ENCODE measurements around the gene ENTHD1.

ENTHD1 gene

GRCh38 chr22:39731481-39731880 is 162.1 kb downstream of the ENTHD1 start:
- no peaks in the 10 kb centered on the region for H3K9me2 ChIP-seq (ENCODE audit: low read depth, low read length)
- peaks cover 8% of the 10 kb centered on the region; the same call in 1 of the 2 replicates for H3K27me3 ChIP-seq (ENCODE audit: insufficient read depth, low read length)
- H2AFZ ChIP-seq (ENCODE audit: low read length): no peak overlapping the region

GRCh38 chr22:39729141-39729934 is 164.2 kb downstream of the ENTHD1 start:
- H2AFZ ChIP-seq (ENCODE audit: low read length): no peak overlapping the region
- peaks cover 8% of the 10 kb centered on the region; the same call in 1 of the 2 replicates for H3K27me3 ChIP-seq (ENCODE audit: insufficient read depth, low read length)
- H3K36me3 ChIP-seq (ENCODE audit: insufficient read depth, low read length): no peaks in the 10 kb centered on the region
- H3K4me2 ChIP-seq (ENCODE audit: low read length): no peak overlapping the region
- no peaks in the 10 kb centered on the region for H3K9me2 ChIP-seq (ENCODE audit: low read depth, low read length)
- no peak overlapping the region for H3K9ac ChIP-seq (ENCODE audit: low read length)
- no peaks in the 10 kb centered on the region for H3K79me2 ChIP-seq (ENCODE audit: insufficient read depth, low read length)
- no peaks in the 10 kb centered on the region for H3K4me1 ChIP-seq (ENCODE audit: insufficient read depth, low read length, severe bottlenecking)
- no peaks in the 10 kb centered on the region for H3F3A ChIP-seq (ENCODE audit: insufficient read depth, low read length)
- TF ChIP-seq EZH2 (IDR thresholded peaks at IDR 0.05; ENCODE audit: borderline replicate concordance, low read length): no peak
- TF ChIP-seq, protein P1, sequence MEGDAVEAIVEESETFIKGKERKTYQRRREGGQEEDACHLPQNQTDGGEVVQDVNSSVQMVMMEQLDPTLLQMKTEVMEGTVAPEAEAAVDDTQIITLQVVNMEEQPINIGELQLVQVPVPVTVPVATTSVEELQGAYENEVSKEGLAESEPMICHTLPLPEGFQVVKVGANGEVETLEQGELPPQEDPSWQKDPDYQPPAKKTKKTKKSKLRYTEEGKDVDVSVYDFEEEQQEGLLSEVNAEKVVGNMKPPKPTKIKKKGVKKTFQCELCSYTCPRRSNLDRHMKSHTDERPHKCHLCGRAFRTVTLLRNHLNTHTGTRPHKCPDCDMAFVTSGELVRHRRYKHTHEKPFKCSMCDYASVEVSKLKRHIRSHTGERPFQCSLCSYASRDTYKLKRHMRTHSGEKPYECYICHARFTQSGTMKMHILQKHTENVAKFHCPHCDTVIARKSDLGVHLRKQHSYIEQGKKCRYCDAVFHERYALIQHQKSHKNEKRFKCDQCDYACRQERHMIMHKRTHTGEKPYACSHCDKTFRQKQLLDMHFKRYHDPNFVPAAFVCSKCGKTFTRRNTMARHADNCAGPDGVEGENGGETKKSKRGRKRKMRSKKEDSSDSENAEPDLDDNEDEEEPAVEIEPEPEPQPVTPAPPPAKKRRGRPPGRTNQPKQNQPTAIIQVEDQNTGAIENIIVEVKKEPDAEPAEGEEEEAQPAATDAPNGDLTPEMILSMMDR (IDR thresholded peaks at IDR 0.05; ENCODE audit: low read length): no peak
- no peaks in the 10 kb centered on the region for H4K20me1 ChIP-seq (ENCODE audit: insufficient read depth, low read length)
- no peak overlapping the region for H3K27ac ChIP-seq (ENCODE audit: low read depth, low read length, poor library complexity, severe bottlenecking)
- H3K9me3 ChIP-seq (ENCODE audit: low read length): no peaks in the 10 kb centered on the region
- H3K4me3 ChIP-seq (ENCODE audit: low read depth, low read length, poor library complexity, severe bottlenecking): no peak overlapping the region

More at GRCh38 chr22:39731481-39731880, 162.1 kb downstream of the ENTHD1 start:
- H3K4me3 ChIP-seq (ENCODE audit: low read depth, low read length, poor library complexity, severe bottlenecking): no peak overlapping the region
- TF ChIP-seq, protein P1 (IDR thresholded peaks at IDR 0.05; ENCODE audit: low read length): no peak
- TF ChIP-seq EZH2 (IDR thresholded peaks at IDR 0.05; ENCODE audit: borderline replicate concordance, low read length): no peak
- no peaks in the 10 kb centered on the region for H3K9me3 ChIP-seq (ENCODE audit: low read length)
- no peaks in the 10 kb centered on the region for H3K79me2 ChIP-seq (ENCODE audit: insufficient read depth, low read length)
- no peaks in the 10 kb centered on the region for H3F3A ChIP-seq (ENCODE audit: insufficient read depth, low read length)
- no peaks in the 10 kb centered on the region for H3K4me1 ChIP-seq (ENCODE audit: insufficient read depth, low read length, severe bottlenecking)
- H3K9ac ChIP-seq (ENCODE audit: low read length): no peak overlapping the region
- no peaks in the 10 kb centered on the region for H3K36me3 ChIP-seq (ENCODE audit: insufficient read depth, low read length)
- no peak overlapping the region for H3K4me2 ChIP-seq (ENCODE audit: low read length)
- no peaks in the 10 kb centered on the region for H4K20me1 ChIP-seq (ENCODE audit: insufficient read depth, low read length)
- H3K27ac ChIP-seq (ENCODE audit: low read depth, low read length, poor library complexity, severe bottlenecking): no peak overlapping the region

GRCh38 chr22:39728236-39728860 is 165.2 kb downstream of the ENTHD1 start:
- no peak overlapping the region for H3K4me2 ChIP-seq (ENCODE audit: low read length)
- no peaks in the 10 kb centered on the region for H3K36me3 ChIP-seq (ENCODE audit: insufficient read depth, low read length)
- no peaks in the 10 kb centered on the region for H4K20me1 ChIP-seq (ENCODE audit: insufficient read depth, low read length)
- H3K9me2 ChIP-seq (ENCODE audit: low read depth, low read length): no peaks in the 10 kb centered on the region
- H3K9ac ChIP-seq (ENCODE audit: low read length): no peak overlapping the region
- no peaks in the 10 kb centered on the region for H3K4me1 ChIP-seq (ENCODE audit: insufficient read depth, low read length, severe bottlenecking)
- no peaks in the 10 kb centered on the region for H3F3A ChIP-seq (ENCODE audit: insufficient read depth, low read length)
- no peak overlapping the region for H3K4me3 ChIP-seq (ENCODE audit: low read depth, low read length, poor library complexity, severe bottlenecking)
- no peaks in the 10 kb centered on the region for H3K79me2 ChIP-seq (ENCODE audit: insufficient read depth, low read length)
- peaks cover 8% of the 10 kb centered on the region for H3K27me3 ChIP-seq (ENCODE audit: insufficient read depth, low read length)
- TF ChIP-seq, protein P1 (IDR thresholded peaks at IDR 0.05; ENCODE audit: low read length): no peak
- TF ChIP-seq EZH2 (IDR thresholded peaks at IDR 0.05; ENCODE audit: borderline replicate concordance, low read length): no peak
- no peak overlapping the region for H3K27ac ChIP-seq (ENCODE audit: low read depth, low read length, poor library complexity, severe bottlenecking)
- no peak overlapping the region for H2AFZ ChIP-seq (ENCODE audit: low read length)
- no peaks in the 10 kb centered on the region for H3K9me3 ChIP-seq (ENCODE audit: low read length)
